Cardiac septum (tissue), 1 donor: Measurements from ENCODE around the gene FFAR1. TPM values are rescaled to one million over a fixed set of nuclear protein-coding genes. Genes with fewer than 3 reads are reported as not detected.

Experiments used
- DNase-seq: peaks from one replicate; pipeline ENCODE4 v3.0.0-alpha.2; 2020; ENCODE audit warnings: low spot score
- intact Hi-C: fragments of 100-400 bp; cut with DNase I; formaldehyde crosslinking; loops from one replicate; pipeline ENCODE4 v1.14.0; 2022
- total RNA-seq: library from RNA; stranded (reverse); fragmentation: NEBNext Ultra II Directional; extraction: Animal tissue kit (Norgen Biotek cat#: 25700); gene quantifications from one replicate; pipeline ENCODE4 v1.2.1, GENCODE V29; 2021
- donor health status: DM: no; HTN: no; CAD: no.

Gene FFAR1
- total RNA-seq, 1 donor from 2014 or later, result not detected

DNA sequence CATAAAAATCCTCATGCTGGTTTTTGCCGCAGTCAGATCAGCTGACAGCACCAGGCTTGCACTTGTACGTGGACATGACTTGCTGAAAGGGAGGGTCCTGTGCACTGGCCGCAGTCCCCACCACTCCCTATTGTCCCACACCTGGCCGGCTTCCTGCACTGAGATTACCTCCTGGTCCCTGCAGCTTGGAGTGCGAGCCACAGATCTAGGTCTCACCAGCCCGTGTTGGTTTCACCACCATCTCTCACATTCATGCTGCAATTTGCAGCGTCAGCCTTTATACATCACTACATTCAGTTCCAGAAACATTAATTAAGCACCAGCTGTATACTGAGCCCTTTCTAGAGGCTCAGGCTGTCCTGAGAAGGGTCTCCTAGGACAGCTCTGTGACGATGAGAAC is 33.7 kb upstream of the FFAR1 start:
- DNase-seq, result no peak
- intact Hi-C loops, result no loop called here

DNA sequence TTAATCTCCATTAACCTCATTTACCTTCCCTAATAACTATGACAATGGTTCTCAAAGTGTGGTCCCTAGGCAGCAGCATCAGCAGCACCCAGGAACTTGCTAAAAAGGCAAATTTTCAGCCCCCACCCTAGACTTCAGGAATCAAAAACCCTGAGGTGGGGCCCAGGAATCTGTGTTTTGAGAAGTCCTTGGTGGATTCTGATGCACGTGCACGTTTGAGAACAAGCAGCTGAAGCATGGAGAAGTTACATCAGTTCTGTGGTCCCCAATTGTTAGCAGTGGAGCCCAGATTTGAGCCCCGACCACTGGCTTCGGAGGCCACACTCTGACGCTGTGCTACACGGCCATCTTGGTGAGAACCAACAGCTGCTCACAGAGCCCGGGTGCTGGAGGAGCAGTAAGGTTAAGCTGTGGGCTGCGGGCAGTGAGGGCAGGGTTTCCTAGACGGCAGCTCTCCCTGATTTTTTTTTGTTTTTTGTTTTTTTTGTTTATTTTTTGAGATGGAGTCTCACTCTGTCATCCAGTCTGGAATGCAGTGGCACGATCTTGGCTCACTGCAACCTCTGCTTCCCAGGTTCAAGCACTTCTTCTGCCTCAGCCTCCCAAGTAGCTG is 32.7 kb upstream of the FFAR1 start:
- intact Hi-C loops, result no loop called here
- no peak for DNase-seq

DNA sequence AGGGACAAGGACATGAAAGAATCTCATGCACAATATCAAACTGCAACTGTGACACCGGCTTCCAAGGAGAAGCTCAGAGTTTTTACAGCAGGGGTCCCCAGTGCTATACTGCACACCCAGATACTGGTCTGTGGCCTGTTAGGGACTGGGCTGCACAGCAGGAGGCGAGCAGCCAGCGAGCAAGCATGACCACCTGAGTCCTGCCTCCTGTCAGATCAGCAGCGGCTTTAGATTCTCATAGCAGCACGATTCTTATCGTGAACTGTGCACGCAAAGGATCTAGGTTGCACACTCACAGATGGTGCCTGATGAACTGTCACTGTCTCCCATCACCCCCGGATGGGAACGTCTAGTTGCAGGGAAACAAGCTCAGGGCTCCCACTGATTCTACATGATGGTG is 31.8 kb upstream of the FFAR1 start:
- DNase-seq, result no peak
- intact Hi-C loops, result no loop called here

DNA sequence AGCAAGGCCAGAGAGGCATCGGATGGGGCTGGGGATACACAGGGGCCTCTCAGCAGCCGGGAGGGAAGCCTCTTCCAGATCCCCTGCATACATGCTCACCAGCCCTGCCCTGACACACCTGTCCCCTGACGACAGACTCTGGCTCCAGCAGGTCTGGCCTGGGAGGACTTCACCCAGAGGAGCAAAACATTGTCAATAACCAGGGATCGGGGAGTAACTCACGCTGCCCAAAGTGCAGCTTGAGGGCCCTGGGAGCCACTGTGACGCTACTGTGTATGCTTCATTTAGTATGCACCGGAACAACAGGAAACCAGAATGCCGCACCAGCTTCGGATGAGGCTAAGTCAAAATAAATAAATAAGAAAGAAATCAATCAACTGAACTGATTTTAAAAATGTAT is 31.1 kb upstream of the FFAR1 start:
- DNase-seq, result no peak
- intact Hi-C loops, result no loop called here

DNA sequence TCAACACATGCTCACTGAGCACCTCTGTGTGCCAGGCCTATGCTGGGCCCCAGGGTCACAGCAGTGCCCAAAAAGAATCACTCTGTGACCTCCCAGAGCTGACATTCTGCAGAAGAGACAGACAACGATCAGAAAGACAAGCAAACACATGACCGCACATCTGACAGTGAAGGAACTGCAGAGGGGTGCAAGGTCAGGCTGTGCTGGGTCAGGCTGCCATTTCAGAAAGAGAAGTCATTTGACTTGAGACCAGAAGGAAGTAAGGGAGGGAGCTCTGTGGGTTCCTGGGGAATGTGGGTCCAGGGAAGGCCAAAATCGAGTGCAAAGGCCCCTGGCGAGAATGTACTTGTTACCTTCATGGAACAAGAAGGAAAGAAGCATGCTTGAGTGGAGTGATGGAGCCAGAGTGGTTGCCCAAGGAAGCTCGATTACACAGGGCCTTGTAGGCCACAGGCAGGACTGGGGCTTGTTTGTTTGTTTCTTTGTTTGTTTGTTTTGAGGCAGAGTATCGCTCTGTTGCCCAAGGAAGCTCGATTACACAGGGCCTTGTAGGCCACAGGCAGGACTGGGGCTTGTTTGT is 30.1 kb upstream of the FFAR1 start:
- intact Hi-C loops, result no loop called here
- no peak for DNase-seq

DNA sequence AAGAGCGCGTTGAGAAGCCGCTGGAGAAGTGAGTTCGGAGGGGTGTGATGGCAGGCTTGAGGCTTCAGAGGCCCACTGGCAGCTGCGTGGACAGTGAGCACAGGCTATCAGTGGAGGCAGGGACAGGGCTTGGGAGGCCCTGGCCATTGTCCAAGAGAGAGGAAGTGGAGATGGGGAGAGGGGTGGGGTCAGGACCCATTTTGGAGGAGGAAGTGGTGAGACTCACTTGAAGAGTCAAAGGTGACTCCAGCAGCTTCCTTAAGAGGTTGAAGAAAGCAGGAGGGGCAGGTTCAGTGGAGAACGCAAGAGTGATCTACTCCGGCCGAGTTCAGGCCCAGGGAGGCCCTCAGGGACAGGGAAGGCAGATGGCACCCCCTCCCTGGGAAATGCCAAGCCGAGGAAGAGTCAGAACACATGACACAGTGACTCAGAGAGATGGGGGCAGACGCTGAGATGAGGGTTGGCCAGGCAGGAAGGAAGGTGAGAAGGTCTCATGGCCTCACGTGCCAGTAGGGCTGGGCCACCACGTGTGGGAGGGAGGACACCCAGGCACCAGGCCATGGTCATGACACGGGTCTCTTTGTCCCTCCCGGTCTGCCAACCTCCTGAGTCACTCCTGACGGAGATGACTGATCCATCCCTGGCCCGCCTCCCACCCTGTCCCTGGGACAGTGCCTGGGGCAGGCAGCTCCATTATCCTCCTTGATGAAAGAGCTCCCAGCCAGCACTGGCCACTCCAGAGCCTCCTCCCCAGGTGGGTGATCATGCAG is 28.8 kb upstream of the FFAR1 start:
- DNase-seq, result no peak

DNA sequence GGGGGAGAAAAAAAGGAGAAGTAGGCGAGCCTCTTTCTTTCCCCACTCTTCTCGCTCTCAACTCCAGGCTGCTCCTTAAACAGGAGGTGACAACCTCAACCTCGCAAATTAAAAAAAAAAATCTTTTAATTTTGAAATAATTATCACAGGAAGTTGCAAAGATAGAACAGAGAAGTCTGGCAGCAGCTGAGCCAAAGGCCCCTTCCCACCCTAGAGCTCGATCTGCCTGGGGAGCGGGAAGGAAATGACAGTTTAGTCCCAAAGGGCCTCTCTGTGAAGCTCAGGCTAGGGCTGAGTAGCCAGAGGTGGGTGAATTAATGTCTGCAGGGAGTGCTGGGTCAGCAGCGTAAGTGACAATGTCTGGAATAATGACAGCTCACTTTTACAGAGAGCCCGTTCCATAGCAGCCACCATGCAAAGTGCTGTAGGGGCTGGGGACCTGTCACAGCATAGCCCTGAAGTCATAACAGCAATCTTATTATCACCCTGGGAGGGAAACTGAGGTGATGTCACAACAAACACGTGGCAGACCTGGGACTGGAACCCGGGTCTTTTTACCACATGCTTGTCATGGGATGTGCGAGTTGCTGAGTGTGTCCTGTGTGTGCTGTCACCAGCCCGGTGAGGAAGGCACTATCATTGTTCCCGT is 27.5 kb upstream of the FFAR1 start:
- intact Hi-C loops, result no loop called here
- DNase-seq, result no peak

More for the DNA sequence above, 28.8 kb upstream of the FFAR1 start:
- intact Hi-C loops, result no loop called here

DNA sequence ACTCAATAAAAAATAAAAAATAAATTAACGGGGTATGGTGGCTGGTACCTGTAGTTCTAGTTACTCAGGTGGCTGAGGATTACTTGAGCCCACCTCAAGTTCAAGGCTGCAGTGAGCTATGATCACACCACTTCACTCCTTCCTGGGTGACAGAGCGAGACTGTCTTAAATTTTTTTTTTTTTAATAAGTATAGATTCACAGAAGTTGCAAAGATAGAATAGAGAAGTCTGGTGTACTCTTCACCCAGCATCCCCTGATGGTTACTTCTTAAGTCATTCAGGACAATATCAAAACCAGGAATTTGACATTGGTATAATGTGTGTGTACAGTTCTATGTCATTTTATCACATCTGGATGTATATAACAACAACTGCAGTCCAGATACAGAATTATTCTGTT is 26.4 kb upstream of the FFAR1 start:
- no peak for DNase-seq
- intact Hi-C loops, result no loop called here

DNA sequence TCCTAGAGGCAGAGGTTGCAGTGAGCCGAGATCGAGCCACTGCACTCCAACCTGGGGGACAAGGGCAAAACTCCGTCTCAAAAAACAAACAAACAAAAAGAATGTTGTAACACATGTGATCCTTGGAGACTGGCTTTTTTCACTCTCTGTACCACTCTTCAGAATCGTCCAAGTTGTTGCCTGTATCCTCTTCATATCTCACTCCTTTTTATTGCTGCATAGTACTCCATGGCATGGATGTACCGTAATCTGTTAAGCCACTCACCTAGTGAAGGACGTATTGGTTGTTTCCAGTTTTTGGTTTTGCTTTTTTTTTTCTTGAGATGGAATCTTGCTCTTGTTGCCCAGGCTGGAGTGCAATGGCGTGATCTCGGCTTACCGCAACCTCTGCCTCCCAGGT is 25.7 kb upstream of the FFAR1 start:
- intact Hi-C loops, result no loop called here
- no peak for DNase-seq

DNA sequence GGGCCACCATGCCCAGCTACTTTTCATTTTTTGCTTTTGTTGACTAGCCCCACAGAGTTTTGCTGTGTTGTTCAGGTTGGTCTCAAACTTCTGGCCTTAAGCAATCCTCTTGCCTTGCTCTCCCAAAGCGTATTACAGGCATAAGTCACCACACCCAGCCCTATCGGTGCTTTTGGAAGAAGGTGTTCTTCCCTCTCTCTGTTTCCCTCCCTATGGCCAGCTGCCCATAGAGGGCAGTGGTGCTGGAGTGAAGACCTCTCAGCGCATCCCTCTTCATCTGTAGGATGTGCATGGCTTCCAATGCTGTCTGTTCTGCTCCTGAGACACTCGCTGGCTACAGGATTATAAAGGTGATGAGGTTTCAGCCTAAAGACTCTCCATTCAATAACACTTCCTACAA is 20.1 kb upstream of the FFAR1 start:
- DNase-seq, result no peak
- intact Hi-C loops, result no loop called here

DNA sequence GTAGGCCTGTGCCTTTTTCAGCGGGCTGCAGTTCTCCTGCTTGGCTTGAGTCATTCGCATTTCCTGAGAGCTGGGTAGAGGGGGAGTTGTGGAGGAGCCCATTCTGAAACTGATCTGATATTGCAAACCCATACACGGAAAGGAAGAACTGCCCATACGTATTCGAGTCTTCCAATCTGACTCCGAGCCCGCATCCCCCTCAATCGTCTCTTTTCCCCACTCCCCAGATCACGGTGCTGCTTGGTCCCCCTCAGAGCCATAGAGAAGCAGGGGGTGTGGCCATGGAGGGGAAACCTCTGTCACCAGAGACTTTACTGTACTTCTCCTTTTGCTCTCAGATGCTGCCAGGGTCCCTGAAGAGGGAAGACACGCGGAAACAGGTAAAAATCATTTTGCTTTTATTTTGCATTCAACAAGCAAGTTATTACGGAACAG is 18.8 kb upstream of the FFAR1 start, which contains the start of gene CD22:
TSS of gene CD22 (plus strand) at position 337 of the 435 bp plus-strand sequence. CDS start 2,854 bp downstream, outside the sequence.
- intact Hi-C loops, result no loop called here
- DNase-seq, result no peak

DNA sequence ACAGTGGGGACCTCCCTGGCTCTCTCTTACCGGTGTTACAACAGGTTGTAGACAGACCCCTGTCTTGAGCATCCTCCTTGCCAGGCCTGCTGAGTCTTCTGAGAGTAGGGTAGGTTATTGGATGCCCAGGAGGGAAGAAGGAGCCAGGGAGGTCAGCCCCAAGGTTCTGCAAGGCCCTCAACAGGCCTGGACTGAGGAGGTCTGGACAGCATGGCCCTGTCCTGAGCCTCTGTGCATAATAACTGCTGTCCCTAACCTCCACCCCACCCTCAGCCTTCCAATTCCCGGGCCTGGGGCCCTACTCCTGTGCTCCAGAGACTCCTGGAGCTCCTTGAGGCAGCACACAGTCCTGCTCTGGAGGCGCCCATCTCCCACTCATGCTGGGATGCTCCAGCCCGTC is 18.4 kb upstream of the FFAR1 start:
- no peak for DNase-seq
- intact Hi-C loops, result no loop called here

DNA sequence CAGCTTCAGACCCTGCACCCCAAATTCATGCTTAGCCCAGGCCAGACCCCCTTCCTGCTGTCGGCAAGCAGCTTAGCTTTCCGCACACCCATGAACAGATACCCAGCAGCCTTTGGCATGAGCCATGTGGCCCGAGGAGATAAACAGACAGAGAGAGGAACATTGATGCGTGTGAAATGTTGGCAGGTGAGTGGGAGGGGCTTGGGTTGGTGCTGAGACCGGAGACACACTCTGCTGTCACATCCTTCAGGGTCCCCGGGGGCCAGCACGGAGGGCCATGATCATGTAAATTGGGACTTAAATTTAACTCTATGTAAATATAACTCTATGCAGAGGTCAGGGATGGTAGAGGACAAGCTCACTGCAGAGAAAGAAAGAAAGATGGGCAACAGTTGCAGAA is 17.2 kb upstream of the FFAR1 start:
- intact Hi-C loops, result no loop called here

DNA sequence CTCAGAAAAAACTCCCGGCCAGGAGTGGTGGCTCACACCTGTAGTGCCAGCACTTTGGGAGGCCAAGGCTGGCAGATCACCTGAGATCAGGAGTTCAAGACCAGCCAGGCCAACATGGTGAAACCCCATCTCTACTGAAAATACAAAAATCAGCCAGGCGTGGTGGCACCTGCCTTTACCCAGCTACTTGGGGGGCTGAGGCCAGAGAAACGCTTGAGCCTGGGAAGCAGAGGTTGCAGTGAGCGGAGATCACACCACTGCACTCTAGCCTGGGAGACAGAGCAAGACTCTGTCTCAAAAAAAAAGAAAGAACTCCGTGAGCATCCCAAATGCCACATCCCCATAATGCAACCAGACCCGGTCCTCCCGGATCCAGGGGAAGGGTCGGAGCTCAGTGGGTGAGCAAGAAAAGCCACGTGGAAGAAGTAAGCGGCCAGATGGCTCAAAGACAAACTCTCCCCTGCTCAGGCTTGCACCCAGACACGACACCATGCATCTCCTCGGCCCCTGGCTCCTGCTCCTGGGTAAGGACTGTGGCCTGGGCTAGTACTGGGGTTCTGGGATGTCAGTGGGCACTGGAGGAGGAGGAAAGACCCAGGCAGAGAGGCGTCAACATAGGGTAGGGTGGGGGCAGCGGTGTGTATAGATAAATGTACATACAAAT is 16.0 kb upstream of the FFAR1 start:
- intact Hi-C loops, result no loop called here
- DNase-seq, result no peak

More for the DNA sequence above, 17.2 kb upstream of the FFAR1 start:
- DNase-seq, result no peak

DNA sequence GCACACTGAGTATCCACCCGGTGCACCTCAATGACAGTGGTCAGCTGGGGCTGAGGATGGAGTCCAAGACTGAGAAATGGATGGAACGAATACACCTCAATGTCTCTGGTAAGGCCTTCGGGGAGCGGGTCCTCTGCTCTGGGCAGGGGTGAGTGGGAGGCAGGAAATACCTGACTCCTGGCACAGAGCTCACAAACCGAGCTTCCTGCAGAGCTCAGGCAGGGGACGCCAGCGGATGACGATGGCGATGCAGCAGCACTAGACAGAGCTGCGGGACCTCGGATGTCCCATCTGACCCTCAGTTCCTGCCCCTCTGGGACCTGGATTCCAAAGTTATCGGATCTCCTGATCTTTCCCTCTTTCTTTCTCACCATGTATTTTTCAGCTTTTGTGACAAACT is 14.9 kb upstream of the FFAR1 start:
- no peak for DNase-seq
- intact Hi-C loops, result no loop called here

DNA sequence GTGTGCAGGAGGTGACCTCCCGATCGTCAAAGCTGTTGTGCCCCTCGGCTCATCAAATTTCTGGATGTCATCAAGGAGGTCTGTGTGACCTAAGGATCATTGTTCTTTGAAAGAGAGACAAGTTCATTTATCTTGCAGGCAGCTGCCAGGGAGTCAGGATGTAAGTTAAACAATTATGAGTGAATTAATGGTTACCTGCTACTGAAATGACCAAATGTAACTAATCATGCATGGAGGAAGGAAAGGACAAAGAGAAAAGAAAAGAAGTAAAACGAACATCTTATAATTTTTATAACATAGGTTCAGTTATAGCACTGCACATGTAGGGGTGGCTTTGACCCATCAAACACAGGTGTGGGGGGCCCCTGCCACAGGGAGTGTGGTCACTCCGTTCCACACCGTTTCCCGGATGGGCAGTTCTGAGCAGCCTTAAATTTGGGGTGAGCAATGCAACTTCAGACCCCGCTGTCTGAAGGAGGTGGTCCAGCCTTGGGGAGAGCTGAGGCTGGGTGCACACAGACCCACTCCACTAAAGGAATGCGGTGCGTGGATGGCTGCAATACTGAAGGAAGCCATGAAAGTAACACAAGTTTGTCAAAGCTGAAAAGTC is 13.5 kb upstream of the FFAR1 start:
- DNase-seq, result no peak
- intact Hi-C loops, result no loop called here

DNA sequence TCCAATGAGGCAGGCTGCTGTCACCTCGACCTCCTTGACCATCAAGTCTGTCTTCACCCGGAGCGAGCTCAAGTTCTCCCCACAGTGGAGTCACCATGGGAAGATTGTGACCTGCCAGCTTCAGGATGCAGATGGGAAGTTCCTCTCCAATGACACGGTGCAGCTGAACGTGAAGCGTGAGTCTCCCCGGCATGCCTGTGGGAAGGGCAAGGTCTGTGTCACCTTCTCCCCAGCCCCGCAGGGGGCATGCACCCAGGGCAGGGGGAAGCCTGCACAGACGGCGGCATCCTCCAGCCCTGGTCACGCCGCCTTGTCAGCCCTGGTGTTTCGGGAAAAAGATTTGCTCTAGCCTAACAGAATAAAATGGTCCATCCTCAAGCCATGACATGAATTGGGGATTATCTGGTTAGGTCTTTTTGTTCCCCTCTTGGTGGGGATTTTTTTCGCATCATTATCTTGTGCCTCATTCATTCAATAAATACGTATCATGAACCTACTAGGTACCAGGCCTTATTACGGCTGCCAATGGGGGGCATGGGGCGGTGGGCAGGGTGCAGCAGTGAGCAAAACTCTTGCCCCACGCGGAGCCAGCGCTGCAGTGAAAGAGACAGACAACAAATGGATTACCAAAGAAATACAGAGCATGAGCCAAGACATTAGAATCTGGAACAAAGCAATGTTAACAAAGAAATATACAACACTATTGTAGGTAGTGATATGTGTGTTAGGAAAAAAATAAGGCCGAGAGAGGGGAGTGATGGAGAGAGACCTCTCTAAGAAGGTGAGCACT is 11.3 kb upstream of the FFAR1 start:
- DNase-seq, result no peak

DNA sequence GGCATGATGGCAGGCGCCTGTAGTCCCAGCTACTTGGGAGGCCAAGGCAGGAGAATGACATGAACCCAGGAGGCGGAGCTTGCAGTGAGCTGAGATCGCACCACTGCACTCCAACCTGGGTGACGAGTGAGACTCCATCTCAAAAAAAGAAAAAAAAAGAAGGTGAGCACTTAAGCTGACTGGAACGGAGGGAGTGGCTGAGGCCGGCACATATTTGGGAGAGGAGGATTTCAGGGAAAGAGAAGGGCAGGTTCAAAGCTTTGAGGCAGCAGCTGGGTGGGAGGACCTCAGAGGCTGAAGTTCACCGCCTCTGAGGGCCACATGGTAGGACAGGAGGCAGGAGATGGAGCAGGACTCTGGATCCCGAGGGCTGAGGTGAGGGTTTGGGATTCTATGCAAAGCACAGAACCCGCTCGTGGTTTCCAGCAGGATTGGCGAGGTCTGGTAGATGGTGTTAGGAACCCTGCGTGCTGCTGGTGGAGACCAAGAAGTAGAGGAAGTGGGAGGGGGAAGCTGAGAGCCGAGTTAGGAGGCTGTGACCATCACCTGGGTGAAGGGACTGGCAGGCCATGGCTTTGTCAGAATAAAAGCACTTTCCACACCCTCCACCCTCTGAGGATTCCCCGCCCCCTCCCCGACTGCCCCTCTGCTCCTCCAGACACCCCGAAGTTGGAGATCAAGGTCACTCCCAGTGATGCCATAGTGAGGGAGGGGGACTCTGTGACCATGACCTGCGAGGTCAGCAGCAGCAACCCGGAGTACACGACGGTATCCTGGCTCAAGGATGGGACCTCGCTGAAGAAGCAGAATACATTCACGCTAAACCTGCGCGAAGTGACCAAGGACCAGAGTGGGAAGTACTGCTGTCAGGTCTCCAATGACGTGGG is 10.4 kb upstream of the FFAR1 start:
- intact Hi-C loops, result no loop called here
- no peak for DNase-seq

More for the DNA sequence above, 11.3 kb upstream of the FFAR1 start:
- intact Hi-C loops, result no loop called here
